CD14-positive monocyte (primary cell): ENCODE results near the gene PRELID3B. TPM values are rescaled to one million over a fixed set of nuclear protein-coding genes. Genes with fewer than 3 reads are reported as not detected.

Experiments used
- DNase-seq, 3 donors: peaks; one replicate each; pipeline ENCODE4 v3.0.0-alpha.2; 2011 to 2022
- H2AFZ ChIP-seq: 2 replicates; pipeline ENCODE4 v1.6.0; 2012; ENCODE audit warnings: mild to moderate bottlenecking, low read depth, low read length, inconsistent platforms; ENCODE audit not compliant: insufficient read depth, poor library complexity, severe bottlenecking
- H3K27ac ChIP-seq, 2 donors: 1 replicate in 1 of 2; 2 replicates in 1 of 2; pipeline ENCODE4 v1.5.1; 2012 to 2013; ENCODE audit warnings: low read length in 2 of 2, control low read depth in 1 of 2, inconsistent platforms in 1 of 2, low read depth in 1 of 2, mild to moderate bottlenecking in 1 of 2
- H3K27me3 ChIP-seq, 2 donors: one replicate each; pipeline versions ENCODE4 v1.6.0 to v1.6.1; 2011 to 2013; ENCODE audit warnings: low read length in 2 of 2; ENCODE audit not compliant: control insufficient read depth in 2 of 2, insufficient read depth in 2 of 2
- H3K36me3 ChIP-seq, 2 donors: replicated peaks in 1 of 2; 1 replicate in 1 of 2; 2 replicates in 1 of 2; pipeline versions ENCODE4 v1.5.1 to v1.6.1; 2012 to 2013; ENCODE audit warnings: low read length in 2 of 2, control low read depth in 1 of 2, inconsistent platforms in 1 of 2, mild to moderate bottlenecking in 1 of 2; ENCODE audit not compliant: insufficient read depth in 2 of 2, control insufficient read depth in 1 of 2
- H3K4me1 ChIP-seq, 2 donors: 1 replicate in 1 of 2; 2 replicates in 1 of 2; pipeline versions ENCODE4 v1.5.1 to v1.6.1; 2012 to 2013; ENCODE audit warnings: low read length in 2 of 2, control low read depth in 1 of 2, inconsistent platforms in 1 of 2, mild to moderate bottlenecking in 1 of 2, moderate library complexity in 1 of 2; ENCODE audit not compliant: insufficient read depth in 2 of 2, control insufficient read depth in 1 of 2
- H3K4me2 ChIP-seq: replicated peaks from 2 replicates; pipeline ENCODE3; 2012; ENCODE audit warnings: low read length, moderate library complexity, mild to moderate bottlenecking; ENCODE audit not compliant: poor library complexity, severe bottlenecking; ENCODE audit errors: extremely low read depth
- H3K4me3 ChIP-seq, 3 experiments: fragments of 200-600 bp in 1 of 3; sonication (generic) in 1 of 3; replicated peaks in 1 of 3; 1 replicate in 2 of 3; 2 replicates in 1 of 3; pipeline ENCODE4 v1.5.1; 2011 to 2013; ENCODE audit warnings: low read length in 3 of 3, mild to moderate bottlenecking in 3 of 3, control low read depth in 2 of 3, low read depth in 2 of 3, inconsistent platforms in 1 of 3, moderate library complexity in 1 of 3
- H3K79me2 ChIP-seq: 2 replicates; pipeline ENCODE4 v1.6.0; 2012; ENCODE audit warnings: mild to moderate bottlenecking, control low read depth, inconsistent platforms, low read length, moderate library complexity; ENCODE audit not compliant: insufficient read depth
- H3K9ac ChIP-seq: 2 replicates; pipeline ENCODE4 v1.6.0; 2017; ENCODE audit warnings: low read length, mild to moderate bottlenecking; ENCODE audit not compliant: insufficient read depth, poor library complexity, severe bottlenecking
- H3K9me3 ChIP-seq, 2 donors: replicated peaks in 1 of 2; 1 replicate in 1 of 2; 2 replicates in 1 of 2; pipeline versions ENCODE4 v1.5.1 to v1.6.1; 2012 to 2013; ENCODE audit warnings: low read length in 2 of 2, control low read depth in 1 of 2; ENCODE audit not compliant: control insufficient read depth in 1 of 2, insufficient read depth in 1 of 2
- H4K20me1 ChIP-seq: 2 replicates; pipeline ENCODE4 v1.6.0; 2012; ENCODE audit warnings: mild to moderate bottlenecking, low read length, control low read depth, moderate library complexity; ENCODE audit not compliant: insufficient read depth
- H3K27ac Mint-ChIP-seq, 7 donors: one replicate each; pipeline ENCODE4 v1.8.0; 2020; ENCODE audit warnings: mild to moderate bottlenecking in 7 of 7, mixed read lengths in 7 of 7, moderate library complexity in 6 of 7, inconsistent platforms in 2 of 7
- H3K27me3 Mint-ChIP-seq, 3 donors: one replicate each; pipeline ENCODE4 v1.8.0; 2021 to 2022; ENCODE audit warnings: low read depth in 3 of 3, mild to moderate bottlenecking in 3 of 3, mixed read lengths in 3 of 3, moderate library complexity in 3 of 3, inconsistent platforms in 1 of 3
- H3K36me3 Mint-ChIP-seq, 2 donors: one replicate each; pipeline ENCODE4 v1.8.0; 2020; ENCODE audit warnings: mixed read lengths in 2 of 2, inconsistent platforms in 1 of 2, mild to moderate bottlenecking in 1 of 2
- H3K4me1 Mint-ChIP-seq: one replicate; pipeline ENCODE4 v1.8.0; 2020; ENCODE audit warnings: mild to moderate bottlenecking, mixed read lengths
- H3K4me3 Mint-ChIP-seq, 2 donors: one replicate each; pipeline ENCODE4 v1.8.0; 2020; ENCODE audit warnings: mild to moderate bottlenecking in 2 of 2, mixed read lengths in 2 of 2, moderate library complexity in 1 of 2
- H3K9me3 Mint-ChIP-seq, 7 donors: one replicate each; pipeline ENCODE4 v1.8.0; 2020 to 2022; ENCODE audit warnings: mixed read lengths in 7 of 7, mild to moderate bottlenecking in 6 of 7, moderate library complexity in 6 of 7, inconsistent platforms in 2 of 7
- WGBS: methylation state at CpG from one replicate; pipeline ENCODE4 v1.1.5; 2013; ENCODE audit warnings: missing lambda C conversion rate; ENCODE audit not compliant: insufficient coverage; 5-methylcytosine and 5-hydroxymethylcytosine counted together
- intact Hi-C, 2 donors: fragments of 100-400 bp; cut with micrococcal nuclease; formaldehyde crosslinking; loops; one replicate each; pipeline versions ENCODE4 v1.15.0 to v1.15.1; 2023
- polyA plus RNA-seq, 3 donors: library from polyadenylated mRNA; depleted of rRNA in 1 of 3; unstranded in 2 of 3; stranded (reverse) in 1 of 3; fragments of 300-500 nt in 2 of 3; fragments of >200 nt in 1 of 3; fragmentation: Illumina TruSeq in 2 of 3; gene quantifications; 1 replicate in 2 of 3; 2 replicates in 1 of 3; pipeline ENCODE4 v1.2.3, GENCODE V29; 2012 to 2021
- TF ChIP-seq, protein P1 (sequence below): fragments of 200-600 bp; IDR thresholded peaks from one replicate; pipeline ENCODE4 v1.8.0; 2022; ENCODE audit warnings: antibody characterized with exemption, mild to moderate bottlenecking

Gene PRELID3B
- polyA plus RNA-seq, 3 donors = 16.9 to 21.0 (median 20.1) TPM

GRCh38 chr20:59063358-59064213 lies 21.0 kb upstream of the PRELID3B start:
- H3K4me1 Mint-ChIP-seq = peaks cover 3% of the 10 kb centered on the region
- no peak for DNase-seq
- H3K36me3 ChIP-seq = no peaks in the 10 kb centered on the region
- H4K20me1 ChIP-seq = no peaks in the 10 kb centered on the region
- H3K27ac ChIP-seq = no peak overlapping the region
- H3K4me1 ChIP-seq = peaks cover under 1 to 3% of the 10 kb centered on the region in 2 donors
- H3K36me3 Mint-ChIP-seq = no peaks in the 10 kb centered on the region
- TF ChIP-seq, protein P1, sequence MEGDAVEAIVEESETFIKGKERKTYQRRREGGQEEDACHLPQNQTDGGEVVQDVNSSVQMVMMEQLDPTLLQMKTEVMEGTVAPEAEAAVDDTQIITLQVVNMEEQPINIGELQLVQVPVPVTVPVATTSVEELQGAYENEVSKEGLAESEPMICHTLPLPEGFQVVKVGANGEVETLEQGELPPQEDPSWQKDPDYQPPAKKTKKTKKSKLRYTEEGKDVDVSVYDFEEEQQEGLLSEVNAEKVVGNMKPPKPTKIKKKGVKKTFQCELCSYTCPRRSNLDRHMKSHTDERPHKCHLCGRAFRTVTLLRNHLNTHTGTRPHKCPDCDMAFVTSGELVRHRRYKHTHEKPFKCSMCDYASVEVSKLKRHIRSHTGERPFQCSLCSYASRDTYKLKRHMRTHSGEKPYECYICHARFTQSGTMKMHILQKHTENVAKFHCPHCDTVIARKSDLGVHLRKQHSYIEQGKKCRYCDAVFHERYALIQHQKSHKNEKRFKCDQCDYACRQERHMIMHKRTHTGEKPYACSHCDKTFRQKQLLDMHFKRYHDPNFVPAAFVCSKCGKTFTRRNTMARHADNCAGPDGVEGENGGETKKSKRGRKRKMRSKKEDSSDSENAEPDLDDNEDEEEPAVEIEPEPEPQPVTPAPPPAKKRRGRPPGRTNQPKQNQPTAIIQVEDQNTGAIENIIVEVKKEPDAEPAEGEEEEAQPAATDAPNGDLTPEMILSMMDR = no peak
- peak overlapping the region in 1 of 2 donors; percentile 43 for H3K4me3 Mint-ChIP-seq
- H3K79me2 ChIP-seq = no peaks in the 10 kb centered on the region
- intact Hi-C loops = no loop called here
- H3K27me3 ChIP-seq = peaks cover 19 to 21% of the 10 kb centered on the region in 2 donors
- H3K4me2 ChIP-seq = no peak overlapping the region
- H3K27me3 Mint-ChIP-seq = peaks cover 15 to 25% (median 16%) of the 10 kb centered on the region in 3 donors
- H3K4me3 ChIP-seq = no peak overlapping the region
- no peak overlapping the region for H2AFZ ChIP-seq
- no peaks in the 10 kb centered on the region for H3K9me3 ChIP-seq
- no peak overlapping the region for H3K9ac ChIP-seq
- WGBS = 87% methylated on average over 13 of the region's 22 CpGs
- no peak overlapping the region for H3K27ac Mint-ChIP-seq
- no peaks in the 10 kb centered on the region for H3K9me3 Mint-ChIP-seq

- intact Hi-C loops = no loop called here
- no peaks in the 10 kb centered on the region for H3K36me3 Mint-ChIP-seq
- H3K4me1 Mint-ChIP-seq = no peaks in the 10 kb centered on the region
Observed at GRCh38 chr20:59062081-59062480, 19.5 kb upstream of the PRELID3B start.

More at GRCh38 chr20:59062081-59062480, 19.5 kb upstream of the PRELID3B start:
- Histone ChIP-seq H4K20me1 (no peaks in the 10 kb centered on the region), H3K4me2 (no peak overlapping the region), H2AFZ (no peak overlapping the region), H3K36me3 (no peaks in the 10 kb centered on the region), H3K79me2 (no peaks in the 10 kb centered on the region), H3K9me3 (no peaks in the 10 kb centered on the region), H3K27ac (no peak overlapping the region), H3K9ac (no peak overlapping the region), H3K4me1 (no peaks in the 10 kb centered on the region), H3K27me3 (peaks cover 20 to 21% of the 10 kb centered on the region in 2 donors), H3K4me3 (no peak overlapping the region)
- TF ChIP-seq, protein P1 = no peak
- no peaks in the 10 kb centered on the region for H3K9me3 Mint-ChIP-seq
- peak overlapping the region in 1 of 2 donors; percentile 4 for H3K4me3 Mint-ChIP-seq
- WGBS = no CpG with 5 or more reads among the region's 4 CpGs
- no peak overlapping the region for H3K27ac Mint-ChIP-seq
- H3K27me3 Mint-ChIP-seq = peaks cover 16 to 23% (median 16%) of the 10 kb centered on the region in 3 donors
- DNase-seq = no peak
